ENCODE results near the gene ZNF830. TPM values are rescaled to one million over a fixed set of nuclear protein-coding genes. Genes with fewer than 3 reads are reported as not detected.
A peak's percentile ranks its signal among the peaks of the same experiment; 100 is the strongest.
"Not testable (repeated sequence)": the region's sequence is repeated elsewhere in the genome, so short reads cannot be mapped to it uniquely, and the experiment has no call there.

The ZNF830 gene
- polyA plus RNA-seq (2013, experiment 1 of 2; ENCODE audit: insufficient read length) = 8.8 TPM
- polyA plus RNA-seq (2013, experiment 2 of 2; ENCODE audit: insufficient read length) = 11.9 TPM

GRCh38 chr17:34961093-34961911 is at the start of gene ZNF830, which contains the start of gene CCT6B:
Gene ZNF830 (plus strand): TSS chr17:34961540. CDS start chr17:34961567, 27 bp downstream.
Gene CCT6B (minus strand): TSS chr17:34961460. CDS start chr17:34961393, 67 bp downstream.
- peak; percentile 95 for DNase-seq

- DNase-seq = no peak
Observed at GRCh38 chr17:34913001-34913400, 48.3 kb upstream of the ZNF830 start.

GRCh38 chr17:34916120-34916519 is 45.2 kb upstream of the ZNF830 start:
- DNase-seq = no peak

GRCh38 chr17:34917381-34917780 is 44.0 kb upstream of the ZNF830 start:
- DNase-seq = no peak

GRCh38 chr17:34920676-34921075 is 40.7 kb upstream of the ZNF830 start:
- DNase-seq = no peak

- no peak for DNase-seq
Observed at GRCh38 chr17:34926661-34927060, 34.7 kb upstream of the ZNF830 start.

- no peak for DNase-seq
Observed at GRCh38 chr17:34930283-34930682, 31.1 kb upstream of the ZNF830 start.

GRCh38 chr17:34950780-34951179 is 10.6 kb upstream of the ZNF830 start:
- DNase-seq = not testable (repeated sequence)

GRCh38 chr17:34958438-34958837 is 2.9 kb upstream of the ZNF830 start:
- DNase-seq = no peak

GRCh38 chr17:34974179-34974578 is 12.8 kb downstream of the ZNF830 start:
- DNase-seq = no peak

GRCh38 chr17:34974794-34975785 is 13.8 kb downstream of the ZNF830 start:
- DNase-seq = no peak

- no peak for DNase-seq
Observed at GRCh38 chr17:34979153-34979552, 17.8 kb downstream of the ZNF830 start.

- DNase-seq = peak; percentile 12
Observed at GRCh38 chr17:34979650-34980352, 18.5 kb downstream of the ZNF830 start.

GRCh38 chr17:34980353-34980680 is 19.0 kb downstream of the ZNF830 start, which contains the start of gene LIG3:
Gene LIG3 (plus strand): TSS chr17:34980512. CDS start chr17:34983006, 2,494 bp downstream.
- peak; percentile 93 for DNase-seq

- DNase-seq = peak; percentile 87
Observed at GRCh38 chr17:34980681-34981537, 19.6 kb downstream of the ZNF830 start.

- DNase-seq = no peak
Observed at GRCh38 chr17:34981538-34982241, 20.4 kb downstream of the ZNF830 start.

- DNase-seq = no peak
Observed at GRCh38 chr17:34987232-34987631, 25.9 kb downstream of the ZNF830 start.

- no peak for DNase-seq
Observed at GRCh38 chr17:34988644-34989043, 27.3 kb downstream of the ZNF830 start.

GRCh38 chr17:34989473-34989872 is 28.1 kb downstream of the ZNF830 start:
- DNase-seq = no peak

GRCh38 chr17:34990921-34991365 is 29.6 kb downstream of the ZNF830 start:
- no peak for DNase-seq

GRCh38 chr17:34991606-34992005 is 30.3 kb downstream of the ZNF830 start:
- no peak for DNase-seq
